NCI-H1105 treated with DMSO at 0.1 percent for 48 hours (cell line): Measurements from ENCODE around the gene RHD.
"Not testable (repeated sequence)": the region's sequence is repeated elsewhere in the genome, so short reads cannot be mapped to it uniquely, and the experiment has no call there.

ENCODE experiments used
- DNase-seq: peaks from one replicate; lab custom pipeline; 2025; lab: John Stamatoyannopoulos, UW

The RHD gene

GRCh38 chr1:25272238-25272637 lies at the start of gene RHD:
RHD (plus strand) TSS chr1:25272509; CDS start chr1:25272548, 39 bp downstream.
- not testable (repeated sequence) for DNase-seq

- no peak for DNase-seq
These were observed 49.7 kb upstream of the RHD start for GRCh38 chr1:25222606-25223005.

DNA sequence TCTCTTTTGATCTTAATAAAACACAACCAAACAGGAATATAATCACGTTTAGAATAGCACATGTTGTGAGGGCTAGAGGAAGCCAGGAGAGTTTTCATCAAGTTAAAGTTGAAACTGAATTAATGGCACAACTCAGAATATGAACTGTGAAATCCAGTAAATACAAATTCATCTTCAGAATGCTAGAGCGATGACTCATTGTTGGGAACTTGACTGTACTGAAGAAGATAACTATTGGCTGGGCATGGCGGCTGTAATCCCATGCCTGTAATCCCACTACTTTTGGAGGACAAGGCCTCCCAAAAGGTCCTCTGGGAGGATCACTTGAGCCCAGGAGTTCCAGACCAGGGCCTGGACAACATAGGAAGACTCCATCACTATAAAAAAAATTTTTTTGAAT lies 48.8 kb upstream of the RHD start:
- DNase-seq: no peak

DNA sequence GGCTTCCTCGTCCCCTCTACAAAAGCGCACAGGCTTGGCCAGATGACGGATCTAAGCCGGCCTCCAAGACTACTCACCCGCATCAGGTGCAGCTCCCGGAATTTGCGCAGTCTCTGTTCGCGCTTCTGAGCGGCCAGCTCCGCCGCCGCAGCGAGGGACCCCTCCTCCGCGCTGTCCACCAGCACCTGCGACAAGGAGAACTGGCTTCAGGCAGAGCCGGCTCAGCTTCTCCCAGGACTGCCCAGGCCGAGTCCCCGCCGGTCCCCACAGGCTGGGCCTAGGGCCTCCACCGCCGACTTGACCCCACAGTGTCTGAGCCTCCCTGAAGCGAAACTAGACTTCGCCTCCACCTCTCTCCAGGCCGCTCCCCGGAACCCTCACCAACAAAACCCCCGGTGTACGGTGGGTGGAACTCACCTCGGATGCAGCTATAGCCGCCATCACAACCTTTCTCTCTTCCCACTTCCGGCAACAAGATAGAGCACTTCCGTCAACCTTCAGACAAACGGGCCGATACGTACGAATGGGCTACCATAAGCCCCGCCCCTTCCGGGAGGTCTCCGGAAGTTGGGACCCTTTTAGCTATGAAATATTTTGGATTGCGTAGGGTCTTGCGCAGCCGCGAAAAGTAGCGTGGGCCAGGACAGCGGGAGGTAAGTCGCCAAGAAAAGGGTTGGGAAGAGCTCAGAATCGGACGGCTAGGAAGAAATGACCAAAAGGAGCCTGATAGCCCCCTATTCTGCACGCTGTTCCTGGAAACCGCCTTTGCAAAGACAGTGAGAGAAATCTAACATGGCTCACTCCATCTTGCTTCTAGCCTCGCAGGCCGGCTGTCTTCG lies 40.1 kb upstream of the RHD start, which contains the start of gene SYF2:
TSS of gene SYF2 (minus strand) at position 476 of the 839 bp plus-strand sequence. CDS start at position 441, 35 bp downstream.
- peak; percentile 93 for DNase-seq

DNA sequence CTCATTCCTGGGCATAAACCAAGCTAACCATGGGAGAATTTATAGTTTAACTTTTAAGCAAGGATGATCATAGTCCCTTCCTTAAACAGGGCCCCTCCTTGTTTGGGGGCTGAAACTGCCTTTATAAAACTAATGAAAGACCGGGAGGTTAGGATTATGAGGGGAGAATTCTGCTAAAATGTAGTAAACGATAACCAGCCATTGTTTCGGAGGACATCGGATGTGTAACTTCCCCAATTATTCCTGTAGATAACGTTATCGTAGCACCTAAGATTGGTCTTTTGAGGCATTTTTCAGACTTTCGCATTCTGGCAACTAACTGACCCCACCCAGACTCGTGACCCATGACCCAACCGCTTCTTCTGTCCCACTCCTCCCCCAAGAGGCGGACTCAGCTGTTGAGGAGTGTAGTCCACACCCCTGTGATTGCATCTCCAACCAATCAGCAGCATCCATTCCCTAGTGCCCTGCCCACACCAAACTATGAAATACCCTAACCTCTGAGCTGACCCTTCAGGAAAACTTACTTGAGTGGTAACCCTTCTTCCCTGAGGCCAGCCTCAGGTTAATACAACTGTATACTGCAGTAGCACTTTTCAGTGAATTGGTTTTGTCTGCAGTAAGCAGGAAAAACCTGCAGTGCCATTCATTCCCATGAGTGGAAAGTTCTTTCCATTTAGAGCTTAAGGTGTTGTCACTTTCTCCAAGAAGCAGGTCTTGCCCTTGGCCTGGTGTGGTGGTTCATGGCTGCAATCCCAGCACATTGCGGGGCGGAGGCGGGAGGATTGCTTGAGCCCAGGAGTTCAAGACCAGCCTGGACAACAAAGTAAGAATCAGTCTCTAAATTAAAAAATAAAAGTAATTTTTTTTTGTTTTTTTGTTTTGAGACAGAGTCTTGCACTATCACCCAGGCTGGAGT lies 39.2 kb upstream of the RHD start:
- DNase-seq: peak; percentile 17

DNA sequence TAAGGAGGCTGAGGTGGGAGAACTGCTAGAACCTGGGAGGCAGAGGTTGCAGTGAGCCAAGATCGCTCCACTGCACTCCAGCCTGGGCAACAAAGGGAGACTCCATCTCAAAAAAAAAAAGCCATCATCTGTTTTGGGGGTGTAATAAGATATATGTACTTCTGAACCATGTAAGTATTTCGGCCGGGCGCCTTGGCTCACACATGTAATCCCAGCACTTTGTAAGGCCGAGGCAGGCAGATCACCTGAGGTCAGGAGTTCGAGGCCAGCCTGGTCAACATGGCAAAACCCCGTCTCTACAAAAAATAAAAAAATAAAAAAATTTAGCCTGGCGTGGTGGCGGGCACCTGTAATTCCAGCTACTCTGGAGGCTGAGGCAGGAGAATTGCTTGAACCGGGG lies 36.9 kb upstream of the RHD start:
- DNase-seq: not testable (repeated sequence)

GRCh38 chr1:25236261-25236660 lies 36.0 kb upstream of the RHD start:
- DNase-seq: not testable (repeated sequence)

DNA sequence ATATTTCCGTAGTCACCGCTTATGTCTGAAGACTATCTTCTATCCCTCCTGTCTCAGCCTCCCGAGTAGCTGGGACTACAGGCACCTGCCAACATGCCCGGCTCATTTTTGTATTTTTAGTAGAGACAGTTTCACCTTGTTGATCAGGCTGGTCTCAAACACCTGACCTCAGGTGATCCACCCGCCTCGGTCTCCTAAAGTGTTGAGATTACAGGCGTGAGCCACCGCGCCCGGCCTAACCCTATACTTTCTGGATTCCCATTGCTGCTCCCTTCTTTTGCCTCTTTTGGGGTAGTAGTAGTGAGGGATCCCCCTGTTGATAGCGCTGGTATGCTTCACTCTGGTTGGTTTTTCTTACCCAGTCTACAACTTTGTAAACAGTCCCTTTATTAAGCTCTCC lies 34.3 kb upstream of the RHD start:
- no peak for DNase-seq

- peak; percentile 93 for DNase-seq
These were observed 32.4 kb upstream of the RHD start for GRCh38 chr1:25239681-25240541.

GRCh38 chr1:25243907-25244306 lies 28.4 kb upstream of the RHD start:
- no peak for DNase-seq

DNA sequence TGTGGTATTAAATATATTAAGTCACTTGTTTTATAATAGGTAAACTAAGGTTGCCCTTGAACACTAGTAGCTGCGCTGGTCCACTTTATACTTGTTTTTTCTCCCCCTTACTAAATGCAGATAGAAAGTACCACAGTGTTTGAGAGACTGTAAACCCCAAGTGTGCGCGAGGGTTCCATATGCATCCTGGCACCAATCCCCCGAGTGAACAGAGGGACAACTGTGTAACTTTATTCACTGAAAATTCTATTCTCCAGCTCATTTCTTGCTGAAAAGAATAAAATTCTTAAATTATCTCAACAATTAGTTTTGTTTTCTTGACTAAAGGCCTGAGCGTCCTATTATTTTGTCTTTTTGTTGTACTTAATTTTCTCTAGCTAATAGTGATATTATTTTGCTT lies 26.9 kb upstream of the RHD start:
- no peak for DNase-seq

DNA sequence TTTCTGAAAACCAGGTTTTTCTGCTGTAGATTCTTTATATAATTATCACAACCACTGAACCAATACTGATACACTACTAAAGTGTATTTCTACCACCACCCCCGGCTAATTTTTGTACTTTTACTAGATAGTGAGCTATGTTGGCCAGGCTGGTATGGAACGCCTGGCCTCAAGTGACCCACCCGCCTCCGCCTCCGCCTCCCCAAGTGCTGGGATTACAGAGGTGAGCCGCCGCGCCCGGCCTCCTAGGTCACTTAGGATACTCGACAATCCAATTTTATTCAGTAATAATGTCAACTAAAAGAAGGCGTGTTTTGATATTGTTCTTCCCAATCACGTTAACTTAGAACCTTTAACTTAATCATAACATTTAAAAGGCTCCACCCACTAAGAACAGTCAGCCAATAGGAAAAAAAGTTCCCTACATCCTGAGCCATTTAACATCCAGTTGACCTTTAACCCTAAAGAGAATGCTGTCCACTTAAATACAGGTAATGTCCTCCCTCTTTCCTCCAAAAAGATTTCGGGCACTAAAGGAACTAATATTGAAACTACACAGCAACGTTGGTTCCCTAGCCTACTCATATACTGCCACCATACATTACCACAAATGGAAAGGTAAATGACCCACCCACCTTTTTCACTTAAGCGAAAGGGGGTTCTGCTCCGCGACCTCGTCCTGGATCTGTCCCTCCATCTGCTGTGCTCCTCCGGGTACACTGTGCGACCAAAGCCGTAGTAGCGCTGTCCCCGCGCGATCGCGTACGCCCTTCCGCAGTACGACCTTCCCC lies 26.3 kb upstream of the RHD start:
- peak; percentile 26 for DNase-seq

DNA sequence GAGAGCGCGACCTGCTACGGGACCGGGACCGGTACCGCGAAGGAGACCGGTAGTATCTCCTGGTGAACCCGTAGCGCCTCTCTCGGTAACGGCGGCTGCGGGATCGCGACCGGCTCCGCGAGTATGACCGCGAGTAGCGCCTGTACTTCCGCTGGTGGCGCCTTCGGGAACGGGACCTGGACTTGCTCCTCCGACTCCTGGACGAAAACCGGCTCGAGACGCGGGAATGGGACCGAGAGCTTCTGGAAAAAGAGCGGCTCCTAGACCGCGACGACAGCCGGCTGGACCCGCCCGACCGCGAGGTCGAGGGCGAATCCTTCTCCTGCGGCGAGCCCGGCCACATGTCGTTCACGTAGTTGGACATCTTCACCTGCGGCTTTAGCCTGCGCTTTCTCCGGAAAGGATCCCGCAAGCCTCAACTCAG lies 25.7 kb upstream of the RHD start:
- peak; percentile 38 for DNase-seq

- peak; percentile 99 for DNase-seq
These were observed 25.1 kb upstream of the RHD start, which contains the start of gene RSRP1 for GRCh38 chr1:25247024-25247828. RSRP1 (minus strand) TSS chr1:25247454; CDS start chr1:25246963, 491 bp downstream.

GRCh38 chr1:25247829-25248754 lies 24.2 kb upstream of the RHD start:
- no peak for DNase-seq

DNA sequence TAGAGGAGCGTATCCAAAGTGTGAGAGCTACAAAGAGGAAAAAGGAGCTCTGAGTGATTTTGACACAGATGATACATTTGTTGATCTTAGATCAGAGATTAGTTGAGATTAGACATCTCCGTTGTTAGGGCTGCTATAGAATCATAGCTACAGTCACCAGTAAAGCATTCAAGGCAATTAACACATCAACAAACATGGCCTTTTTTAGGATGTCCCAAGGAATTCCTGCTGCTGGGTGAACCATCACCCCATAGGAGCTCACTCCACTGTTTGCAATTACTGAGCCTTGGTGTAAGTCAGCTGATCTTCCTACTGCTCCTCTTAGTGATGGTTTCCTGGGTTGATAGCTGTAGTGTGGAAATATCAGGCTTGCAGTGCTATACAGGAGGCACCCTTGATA lies 18.4 kb upstream of the RHD start:
- DNase-seq: no peak

- no peak for DNase-seq
These were observed 16.4 kb upstream of the RHD start for GRCh38 chr1:25255706-25256577.

- DNase-seq: no peak
These were observed 15.7 kb upstream of the RHD start for GRCh38 chr1:25256578-25256965.
